Measurements from ENCODE around the gene NCAN. TPM values are rescaled to one million over a fixed set of nuclear protein-coding genes. Genes with fewer than 3 reads are reported as not detected.

Gene NCAN
- total and polyA plus RNA-seq, 2 of the 8 experiments (the other 6 are each of a cell fraction or from before 2014, with no cell fraction given) = 2.7 TPM

DNA sequence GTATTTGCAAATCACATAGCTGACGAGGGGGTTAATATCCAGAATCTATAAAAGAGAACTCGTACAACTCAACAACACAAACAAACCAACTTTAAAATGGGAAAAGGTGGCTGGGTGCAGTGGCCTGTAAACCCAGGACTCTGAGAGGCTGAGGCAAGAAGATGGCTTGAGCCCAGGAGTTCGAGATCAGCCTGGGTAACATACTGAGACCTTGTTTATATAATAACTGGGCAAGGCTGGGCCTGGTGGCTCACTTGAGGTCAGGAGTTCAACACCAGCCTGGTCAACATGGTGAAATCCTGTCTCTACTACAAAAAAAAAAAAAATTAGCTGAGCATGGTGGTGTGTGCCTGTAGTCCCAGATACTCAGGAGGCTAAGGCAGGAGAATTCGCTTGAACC, 83.2 kb downstream of the NCAN start:
- Histone ChIP-seq H3K23ac (ENCODE audit: insufficient read length) (no peak overlapping the region), H3K4me3 (ENCODE audit: extremely low read depth in 1 of 4, insufficient read depth in 2 of 4, low read depth in 3 of 4, low read length in 4 of 4) (no peak overlapping the region), H3K9ac (replicated peaks in 1 of 4; ENCODE audit: extremely low read depth in 1 of 4, low read depth in 3 of 4, low read length in 3 of 4) (no peak overlapping the region), H2BK12ac (ENCODE audit: low read depth, low read length) (no peak overlapping the region), H3K23me2 (ENCODE audit: low read depth, low read length) (no peaks in the 10 kb centered on the region), H3K4ac (replicated peaks; ENCODE audit: insufficient read length, low read depth, low read length) (no peak overlapping the region), H4K20me1 (replicated peaks in 1 of 2; ENCODE audit: control insufficient read depth in 1 of 2, insufficient read depth in 2 of 2, low read length in 2 of 2) (peaks cover 0 to 2% of the 10 kb centered on the region in 2 experiments), H3K18ac (ENCODE audit: extremely low read depth, low read length) (no peak overlapping the region), H2BK5ac (ENCODE audit: low read depth, low read length) (no peak overlapping the region), H3K79me2 (ENCODE audit: control insufficient read depth in 1 of 2, insufficient read depth in 2 of 2, low read length in 2 of 2) (no peaks in the 10 kb centered on the region), H4K8ac (ENCODE audit: extremely low read depth, insufficient read depth, low read length) (no peak overlapping the region), H3K79me1 (ENCODE audit: low read depth, low read length) (no peaks in the 10 kb centered on the region), H2BK20ac (ENCODE audit: low read length) (no peak overlapping the region), H3K56ac (replicated peaks; ENCODE audit: insufficient read length, low read depth, low read length) (no peak overlapping the region), H3K4me2 (ENCODE audit: insufficient read depth in 1 of 2, low read depth in 2 of 2, low read length in 2 of 2) (no peak overlapping the region), H4K5ac (ENCODE audit: insufficient read length, low read depth, low read length) (no peak overlapping the region), H3K9me3 (ENCODE audit: insufficient read depth in 2 of 2, low read depth in 1 of 2, low read length in 1 of 2) (no peaks in the 10 kb centered on the region), H2BK15ac (ENCODE audit: low read length) (no peak overlapping the region), H3K36me3 (ENCODE audit: control insufficient read depth in 2 of 4, insufficient read depth in 4 of 4, low read length in 3 of 4) (peaks cover 3 to 31% (median 16%) of the 10 kb centered on the region in 4 experiments; a peak in 6 of 8 replicates), H3K4me1 (replicated peaks in 1 of 4; ENCODE audit: control insufficient read depth in 3 of 4, insufficient read depth in 4 of 4, low read length in 3 of 4) (no peaks in the 10 kb centered on the region), H3K14ac (ENCODE audit: insufficient read length) (no peak overlapping the region), H3K27ac (ENCODE audit: low read depth, low read length) (no peak overlapping the region), H2AK5ac (ENCODE audit: low read depth, low read length) (no peak overlapping the region), H2BK120ac (replicated peaks; ENCODE audit: low read depth, low read length) (no peak overlapping the region), H4K91ac (replicated peaks; ENCODE audit: insufficient read length, low read length) (no peak overlapping the region), H3K27me3 (replicated peaks in 1 of 4; ENCODE audit: control insufficient read depth in 3 of 4, extremely low read depth in 1 of 4, insufficient read depth in 3 of 4, low read length in 3 of 4) (no peaks in the 10 kb centered on the region), H2AFZ (ENCODE audit: low read length) (no peak overlapping the region)
- POLR2A ChIA-PET (ENCODE audit: partially characterized antibody) = interaction anchor here (0.6 to 2.5 kb wide), 5 partner anchors 10 to 146 kb away, joined by 3 to 11 read pairs (median 4); no protein-coding TSS in a partner anchor
- TF ChIP-seq SUZ12 (IDR thresholded peaks at IDR 0.05; ENCODE audit: low read length) (no peak), SRF (IDR thresholded peaks at IDR 0.05; ENCODE audit: low read depth, low read length) (no peak), FOSL1 (IDR thresholded peaks at IDR 0.05; ENCODE audit: insufficient read depth, low read depth, low read length) (no peak), SP4 (IDR thresholded peaks at IDR 0.05; ENCODE audit: low read length) (no peak), SIN3A (conservative IDR thresholded peaks at IDR 0.05 in 1 of 2, IDR thresholded peaks at IDR 0.05 in 1 of 2; ENCODE audit: low read depth in 1 of 2, low read length in 2 of 2) (no peak), RBBP5 (IDR thresholded peaks at IDR 0.05; ENCODE audit: borderline replicate concordance, low read depth, low read length) (no peak), CBX8 (IDR thresholded peaks at IDR 0.05; ENCODE audit: borderline replicate concordance, low read depth, low read length) (no peak), CTBP2 (IDR thresholded peaks at IDR 0.05; ENCODE audit: borderline replicate concordance, insufficient read depth, insufficient read length, low read length) (no peak), ASH2L (IDR thresholded peaks at IDR 0.05; ENCODE audit: low read length) (no peak)
- FAIRE-seq (no peak), DNase-seq (ENCODE audit: low read depth in 1 of 2, low spot score in 2 of 2) (no peak)
- whole genome bisulfite sequencing, 2 experiments (ENCODE audit: extremely low coverage in 1 of 2, insufficient coverage in 1 of 2, insufficient read length in 1 of 2, insufficient replicate concordance in 2 of 2, low coverage in 1 of 2, low lambda C conversion rate in 2 of 2, missing lambda C conversion rate in 1 of 2) = 87% methylated on average over 4 of the region's 4 CpGs; no CpG with 5 or more reads in 1 of the 2 experiments
- CTCF ChIA-PET (ENCODE audit: partially characterized antibody) = interaction anchor here (0.6 to 0.8 kb wide), 4 partner anchors 14 to 1901 kb away, joined by 3 to 5 read pairs (median 3); no protein-coding TSS in a partner anchor
